ENCODE measurements around the gene LY9. TPM values are rescaled to one million over a fixed set of nuclear protein-coding genes. Genes with fewer than 3 reads are reported as not detected.

LY9 gene
- total and polyA plus RNA-seq, 9 of the 15 experiments (the other 6 are each of a cell fraction or from before 2014, with no cell fraction given): not detected

- TF ChIP-seq ZBTB43 (CRISPR knock-in tag; IDR thresholded peaks at IDR 0.05): no peak
- no peak for TF ChIP-seq E2F1 (CRISPR knock-in tag; IDR thresholded peaks at IDR 0.05)
- no peak for TF ChIP-seq HSF4 (CRISPR knock-in tag; IDR thresholded peaks at IDR 0.05; ENCODE audit: borderline replicate concordance)
- 0 out of 4 replicates have a peak, but pooled peaks of 1 of the 2 experiments have one; percentile 20 for TF ChIP-seq RCOR1 (IDR thresholded peaks at IDR 0.05; ENCODE audit: borderline replicate concordance in 1 of 2, low read depth in 2 of 2, low read length in 2 of 2)
- no peak for TF ChIP-seq SMAD1 (IDR thresholded peaks at IDR 0.05; ENCODE audit: low read depth, low read length, partially characterized antibody)
- TF ChIP-seq ATF1 (CRISPR knock-in tag; IDR thresholded peaks at IDR 0.05): no peak
- TF ChIP-seq ATF1 (tag; IDR thresholded peaks at IDR 0.05): no peak
- no peak for TF ChIP-seq ZNF143 (CRISPR knock-in tag; IDR thresholded peaks at IDR 0.05)
- peak; percentile 59; the same call in 1 of the 2 replicates for TF ChIP-seq DEAF1 (CRISPR knock-in tag; IDR thresholded peaks at IDR 0.05)
- TF ChIP-seq PTBP1 (IDR thresholded peaks at IDR 0.05; ENCODE audit: low read depth, low read length): no peak
- no peak for TF ChIP-seq ZNF609 (CRISPR knock-in tag; IDR thresholded peaks at IDR 0.05; ENCODE audit: borderline replicate concordance)
Observed at GRCh38 chr1:160830321-160831153, 34.6 kb downstream of the LY9 start (continued).

Measured in K562 (cell line).